Measurements from ENCODE around the gene TFE3. TPM values are rescaled to one million over a fixed set of nuclear protein-coding genes. Genes with fewer than 3 reads are reported as not detected.

Gene TFE3
- total RNA-seq, 1 experiment from 2014 or later, result 59.8 TPM

- no peaks in the 10 kb centered on the region for H3K23me2 ChIP-seq (ENCODE audit: insufficient read length, low read depth, low read length, poor library complexity, severe bottlenecking)
- H3T11ph ChIP-seq (ENCODE audit: low read length), result no peak overlapping the region
- H3K4me3 Mint-ChIP-seq, result peak overlapping the region in 1 of 2 experiments; percentile 56; a peak in 2 of 5 replicates
- no peak overlapping the region for H2AFZ ChIP-seq (ENCODE audit: low read length)
- H3K4ac ChIP-seq (ENCODE audit: low read depth, low read length), result no peak overlapping the region
- no peak overlapping the region for H4K5ac ChIP-seq (ENCODE audit: insufficient read length, low read depth, low read length)
- H3K9me3 ChIP-seq (ENCODE audit: control insufficient read depth, low read depth, low read length), result no peaks in the 10 kb centered on the region
- no peak for TF ChIP-seq CTCF (conservative IDR thresholded peaks at IDR 0.05)
- H3K27me3 Mint-ChIP-seq (ENCODE audit: low read depth), result no peaks in the 10 kb centered on the region; the same call in 1 of the 2 replicates
- H3K4me2 ChIP-seq (ENCODE audit: insufficient read depth, insufficient read length, low read length), result no peak overlapping the region
- no CpG with 5 or more reads among the region's 5 CpGs for WGBS (ENCODE audit: extremely low coverage, insufficient read length, low lambda C conversion rate)
- H3K14ac ChIP-seq (ENCODE audit: insufficient read depth, low read length), result no peak overlapping the region
- DNase-seq, result no peak
- H2AK5ac ChIP-seq (ENCODE audit: insufficient read length, low read length), result no peak overlapping the region
- no peak overlapping the region for H3K27ac ChIP-seq (ENCODE audit: insufficient read length, low read depth, low read length)
- H2BK12ac ChIP-seq (ENCODE audit: insufficient read length, low read depth, low read length), result no peak overlapping the region
- no peak overlapping the region for H2BK15ac ChIP-seq (ENCODE audit: low read depth, low read length)
- peaks cover 2% of the 10 kb centered on the region for H4K20me1 ChIP-seq (ENCODE audit: control insufficient read depth, insufficient read depth, insufficient read length)
- H3K27me3 ChIP-seq (ENCODE audit: insufficient read depth, low read length), result no peaks in the 10 kb centered on the region
- H3K4me1 Mint-ChIP-seq, result peaks cover 0 to 13% of the 10 kb centered on the region in 2 experiments; a peak in 2 of 4 replicates
- no peak overlapping the region for H3K23ac ChIP-seq (ENCODE audit: insufficient read length, low read depth, low read length)
- no peak overlapping the region for H2BK120ac ChIP-seq (ENCODE audit: low read depth, low read length, poor library complexity, severe bottlenecking)
- H2BK20ac ChIP-seq (ENCODE audit: low read depth, low read length, poor library complexity, severe bottlenecking), result no peak overlapping the region
- H3K79me2 ChIP-seq (ENCODE audit: insufficient read depth, low read length), result peaks cover 2% of the 10 kb centered on the region; the same call in 1 of the 2 replicates
- no peak overlapping the region for H3K56ac ChIP-seq (ENCODE audit: insufficient read length, low read depth, low read length)
- H3K27ac Mint-ChIP-seq, result peak overlapping the region in 1 of 3 experiments; percentile 72; a peak in 1 of 7 replicates
- H3K4me1 ChIP-seq (ENCODE audit: insufficient read depth, low read length), result no peaks in the 10 kb centered on the region
- no peak overlapping the region for H2BK5ac ChIP-seq (ENCODE audit: insufficient read length, low read length)
- no peak overlapping the region for H3K9ac ChIP-seq (ENCODE audit: extremely low read depth, insufficient read length, low read length)
- peaks cover 2% of the 10 kb centered on the region for H3K79me1 ChIP-seq (ENCODE audit: insufficient read depth, low read depth, low read length, poor library complexity, severe bottlenecking)
- H3K9me3 Mint-ChIP-seq, result peaks cover 49 to 64% of the 10 kb centered on the region in 2 experiments
- no peak overlapping the region for H4K8ac ChIP-seq (replicated peaks; ENCODE audit: insufficient read length, low read depth, low read length)
- H4K91ac ChIP-seq (ENCODE audit: insufficient read length, low read depth, low read length), result no peak overlapping the region
- H3K18ac ChIP-seq (ENCODE audit: insufficient read length, low read depth, low read length), result no peak overlapping the region
- H3K36me3 Mint-ChIP-seq (ENCODE audit: insufficient read depth in 1 of 3, low read depth in 3 of 3), result peaks cover 17 to 23% (median 21%) of the 10 kb centered on the region in 3 experiments; a peak in 6 of 7 replicates
Measured at GRCh38 chrX:49003696-49004095, 39.5 kb downstream of the TFE3 start.

Measured in H9 (cell line).